Measurements from ENCODE around the gene RFC4. TPM values are rescaled to one million over a fixed set of nuclear protein-coding genes. Genes with fewer than 3 reads are reported as not detected.
"Not testable (repeated sequence)": the region's sequence is repeated elsewhere in the genome, so short reads cannot be mapped to it uniquely, and the experiment has no call there.

RFC4 gene
- total and polyA plus RNA-seq, 12 donors, result 5.8 to 18.8 (median 8.1) TPM

DNA sequence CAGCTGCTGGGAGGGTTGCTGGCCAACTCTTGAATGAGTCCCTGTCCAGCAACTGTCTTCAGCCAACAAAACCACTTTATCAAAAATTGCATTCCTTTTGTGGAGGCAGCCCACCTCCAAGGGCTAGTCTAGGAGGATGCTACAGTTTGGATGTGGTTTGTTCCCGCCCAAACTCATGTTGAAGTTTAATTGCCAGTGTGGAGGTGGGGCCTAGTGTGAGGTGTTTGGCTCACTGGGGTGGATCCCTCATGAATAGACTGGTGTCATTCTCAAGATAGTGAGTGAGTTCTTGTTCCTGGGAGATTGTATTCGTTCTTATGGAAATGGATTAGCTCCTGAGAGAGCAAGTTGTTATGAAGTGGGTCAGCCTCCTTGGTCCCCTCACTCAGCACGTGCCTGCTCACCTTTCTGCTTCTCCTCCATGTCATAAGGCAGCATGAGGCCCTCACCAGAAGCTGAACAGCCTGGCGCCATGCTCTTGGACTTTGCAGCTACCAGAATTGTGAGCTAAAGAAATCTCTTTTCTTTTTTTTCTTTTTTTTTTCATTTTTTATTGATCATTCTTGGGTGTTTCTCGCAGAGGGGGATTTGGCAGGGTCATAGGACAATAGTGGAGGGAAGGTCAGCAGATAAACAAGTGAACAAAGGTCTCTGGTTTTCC, 4.2 kb upstream of the RFC4 start:
- intact Hi-C loops (cut with DNase I), result no loop called here
- H3K27me3 ChIP-seq, result peaks cover 0 to 19% (median 6%) of the 10 kb centered on the region in 7 donors
- 85 to 87% methylated on average over 5 of the region's 5 CpGs for WGBS, 2 donors
- no peaks in the 10 kb centered on the region for H3K9me3 ChIP-seq
- ATAC-seq (no peak), DNase-seq (no peak)
- no peak overlapping the region for H3K4me3 ChIP-seq
- H3K27ac ChIP-seq, result no peak overlapping the region
- TF ChIP-seq, protein P1, sequence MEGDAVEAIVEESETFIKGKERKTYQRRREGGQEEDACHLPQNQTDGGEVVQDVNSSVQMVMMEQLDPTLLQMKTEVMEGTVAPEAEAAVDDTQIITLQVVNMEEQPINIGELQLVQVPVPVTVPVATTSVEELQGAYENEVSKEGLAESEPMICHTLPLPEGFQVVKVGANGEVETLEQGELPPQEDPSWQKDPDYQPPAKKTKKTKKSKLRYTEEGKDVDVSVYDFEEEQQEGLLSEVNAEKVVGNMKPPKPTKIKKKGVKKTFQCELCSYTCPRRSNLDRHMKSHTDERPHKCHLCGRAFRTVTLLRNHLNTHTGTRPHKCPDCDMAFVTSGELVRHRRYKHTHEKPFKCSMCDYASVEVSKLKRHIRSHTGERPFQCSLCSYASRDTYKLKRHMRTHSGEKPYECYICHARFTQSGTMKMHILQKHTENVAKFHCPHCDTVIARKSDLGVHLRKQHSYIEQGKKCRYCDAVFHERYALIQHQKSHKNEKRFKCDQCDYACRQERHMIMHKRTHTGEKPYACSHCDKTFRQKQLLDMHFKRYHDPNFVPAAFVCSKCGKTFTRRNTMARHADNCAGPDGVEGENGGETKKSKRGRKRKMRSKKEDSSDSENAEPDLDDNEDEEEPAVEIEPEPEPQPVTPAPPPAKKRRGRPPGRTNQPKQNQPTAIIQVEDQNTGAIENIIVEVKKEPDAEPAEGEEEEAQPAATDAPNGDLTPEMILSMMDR (IDR thresholded peaks at IDR 0.05), result no peak
- peaks cover 0 to 16% (median 13%) of the 10 kb centered on the region in 9 donors for H3K4me1 ChIP-seq
- no peaks in the 10 kb centered on the region for H3K36me3 ChIP-seq

DNA sequence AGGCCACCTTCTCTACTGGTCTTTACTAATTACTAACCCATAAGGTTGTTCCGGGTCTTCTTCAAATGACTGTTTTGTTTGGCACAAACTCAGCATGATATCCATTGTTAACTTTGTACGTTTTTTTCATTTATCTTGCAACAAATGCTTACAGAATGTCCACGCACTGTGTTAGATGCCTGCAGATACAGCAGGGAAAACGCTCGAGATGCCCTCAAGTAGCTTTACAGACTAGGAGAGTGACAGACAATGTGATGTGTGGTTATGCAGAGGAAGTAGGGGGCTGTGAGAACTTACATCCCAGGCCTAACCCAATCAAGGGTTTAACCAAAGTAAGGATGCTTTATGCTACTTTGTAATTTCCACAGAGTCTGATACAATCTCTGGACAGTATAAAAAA, 949 bp upstream of the RFC4 start:
- WGBS, 2 donors, result 33 to 35% methylated on average over 5 of the region's 5 CpGs

DNA sequence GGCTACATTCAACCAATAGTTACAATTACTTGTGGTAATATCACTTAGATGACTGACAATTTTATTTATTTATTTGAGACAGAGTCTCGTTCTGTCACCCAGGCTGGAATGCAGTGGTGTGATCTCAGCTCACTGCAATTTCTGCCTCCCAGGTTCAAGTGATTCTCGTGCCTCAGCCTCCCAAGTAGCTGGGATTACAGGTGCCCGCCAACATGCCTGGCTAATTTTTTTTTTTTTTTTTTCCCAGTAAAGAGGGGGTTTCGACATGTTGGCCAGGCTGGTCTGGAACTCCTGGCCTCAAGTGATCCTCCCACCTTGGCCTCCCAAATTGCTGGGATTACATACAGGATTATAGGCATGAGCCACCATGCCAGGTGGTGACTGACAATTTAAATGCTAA, 2.8 kb downstream of the RFC4 start:
- H3K27ac ChIP-seq; ATAC-seq; intact Hi-C loops (cut with DNase I); H3K4me3 ChIP-seq; H3K27me3 ChIP-seq; DNase-seq; H3K9me3 ChIP-seq: not testable (repeated sequence)
- WGBS, 2 donors, result 79 to 89% methylated on average over 4 of the region's 4 CpGs
- Histone ChIP-seq H3K36me3 (peaks cover 0 to 54% (median 7%) of the 10 kb centered on the region in 9 donors), H3K4me1 (peaks cover 0 to 26% (median 19%) of the 10 kb centered on the region in 9 donors)

More for the DNA sequence above, 949 bp upstream of the RFC4 start:
- TF ChIP-seq, protein P1 (IDR thresholded peaks at IDR 0.05), result no peak
- ATAC-seq (no peak), DNase-seq (no peak)
- Histone ChIP-seq H3K4me1 (peaks cover 0 to 22% (median 19%) of the 10 kb centered on the region in 9 donors), H3K9me3 (no peaks in the 10 kb centered on the region), H3K27me3 (peaks cover 0 to 6% (median 0%) of the 10 kb centered on the region in 7 donors), H3K27ac (peak overlapping the region in 2 of 10 donors; percentile 87 to 91), H3K4me3 (peak overlapping the region in 8 of 10 donors; percentile 80 to 91 (median 86)), H3K36me3 (peaks cover 0 to 23% (median 0%) of the 10 kb centered on the region in 9 donors)
- intact Hi-C loops (cut with DNase I), result loop anchor here in 1 of 10 donors (2.0 kb wide), 1 partner anchor 24 kb away; the partner anchor contains the start of gene EIF4A2

DNA sequence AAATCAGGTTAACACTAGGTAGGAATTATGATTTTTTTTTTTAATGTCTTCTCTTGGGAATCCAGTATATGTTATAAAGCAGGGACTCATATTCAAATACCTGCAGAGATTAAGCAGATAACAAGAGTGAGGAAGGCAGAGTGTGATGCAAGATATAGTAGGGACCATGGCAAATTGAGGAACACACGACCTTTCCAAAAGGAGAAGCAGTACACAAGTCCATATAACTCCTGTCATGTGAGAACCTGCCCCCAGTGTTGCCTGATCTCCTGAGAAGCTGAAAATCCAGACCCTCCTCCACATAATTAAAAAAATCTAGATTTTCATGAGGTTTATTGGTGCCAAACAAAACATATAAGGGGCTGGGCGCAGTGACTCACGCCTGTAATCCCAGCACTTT, 3.6 kb downstream of the RFC4 start:
- TF ChIP-seq, protein P1 (IDR thresholded peaks at IDR 0.05), result no peak
- ATAC-seq, result no peak
- intact Hi-C loops (cut with DNase I), result no loop called here
- peaks cover 0 to 61% (median 7%) of the 10 kb centered on the region in 9 donors for H3K36me3 ChIP-seq
- WGBS, 2 donors, result 86 to 90% methylated on average over 3 of the region's 3 CpGs
- no peak overlapping the region for H3K27ac ChIP-seq
- H3K27me3 ChIP-seq, result no peaks in the 10 kb centered on the region
- H3K4me3 ChIP-seq, result no peak overlapping the region
- no peak for DNase-seq
- no peaks in the 10 kb centered on the region for H3K9me3 ChIP-seq
- peaks cover 0 to 26% (median 19%) of the 10 kb centered on the region in 9 donors for H3K4me1 ChIP-seq

DNA sequence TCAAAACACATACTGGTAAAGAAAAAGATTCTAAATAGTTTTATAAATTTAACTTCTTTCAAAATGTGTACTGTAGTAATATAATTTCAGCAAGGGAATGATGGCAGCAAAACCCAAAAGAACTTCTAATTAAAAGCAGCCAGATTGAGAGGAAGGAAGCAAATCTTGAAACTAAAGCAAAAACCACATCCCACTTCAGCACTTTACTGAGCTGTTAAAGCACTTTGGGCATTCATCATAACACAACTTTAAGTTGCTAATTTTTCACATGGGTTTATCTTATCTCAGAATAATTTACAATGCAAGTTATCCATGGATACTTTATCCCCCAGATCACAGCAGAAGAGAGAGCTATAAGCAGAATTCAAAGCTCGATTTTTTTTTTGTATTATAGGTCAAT, 6.0 kb downstream of the RFC4 start:
- no peaks in the 10 kb centered on the region for H3K27me3 ChIP-seq
- DNase-seq (no peak), ATAC-seq (no peak)
- WGBS, 2 donors, result 94 to 100% methylated on average over 1 of the region's 1 CpG
- TF ChIP-seq, protein P1 (IDR thresholded peaks at IDR 0.05), result no peak
- no peaks in the 10 kb centered on the region for H3K9me3 ChIP-seq
- H3K36me3 ChIP-seq, result peaks cover 0 to 85% (median 12%) of the 10 kb centered on the region in 9 donors
- intact Hi-C loops (cut with DNase I), result no loop called here
- H3K27ac ChIP-seq, result no peak overlapping the region
- H3K4me3 ChIP-seq, result no peak overlapping the region
- peaks cover 0 to 11% (median 4%) of the 10 kb centered on the region in 9 donors for H3K4me1 ChIP-seq
